AG09319 (cell line): ENCODE measurements around the gene EIF3K.
"Not testable (repeated sequence)": the region's sequence is repeated elsewhere in the genome, so short reads cannot be mapped to it uniquely, and the experiment has no call there.

Experiments
- DNase-seq: peaks from one replicate; pipeline ENCODE4 v3.0.0-alpha.2; 2010; ENCODE audit warnings: low read depth; ENCODE audit errors: extremely low read depth
- TF ChIP-seq, protein P1 (sequence below): IDR thresholded peaks from 2 replicates; pipeline ENCODE4 v1.5.1; 2011; ENCODE audit warnings: low read depth, mild to moderate bottlenecking, inconsistent platforms, low read length, moderate library complexity

Gene EIF3K

GRCh38 chr19:38619361-38620174 is 580 bp downstream of the EIF3K start:
- TF ChIP-seq, protein P1, sequence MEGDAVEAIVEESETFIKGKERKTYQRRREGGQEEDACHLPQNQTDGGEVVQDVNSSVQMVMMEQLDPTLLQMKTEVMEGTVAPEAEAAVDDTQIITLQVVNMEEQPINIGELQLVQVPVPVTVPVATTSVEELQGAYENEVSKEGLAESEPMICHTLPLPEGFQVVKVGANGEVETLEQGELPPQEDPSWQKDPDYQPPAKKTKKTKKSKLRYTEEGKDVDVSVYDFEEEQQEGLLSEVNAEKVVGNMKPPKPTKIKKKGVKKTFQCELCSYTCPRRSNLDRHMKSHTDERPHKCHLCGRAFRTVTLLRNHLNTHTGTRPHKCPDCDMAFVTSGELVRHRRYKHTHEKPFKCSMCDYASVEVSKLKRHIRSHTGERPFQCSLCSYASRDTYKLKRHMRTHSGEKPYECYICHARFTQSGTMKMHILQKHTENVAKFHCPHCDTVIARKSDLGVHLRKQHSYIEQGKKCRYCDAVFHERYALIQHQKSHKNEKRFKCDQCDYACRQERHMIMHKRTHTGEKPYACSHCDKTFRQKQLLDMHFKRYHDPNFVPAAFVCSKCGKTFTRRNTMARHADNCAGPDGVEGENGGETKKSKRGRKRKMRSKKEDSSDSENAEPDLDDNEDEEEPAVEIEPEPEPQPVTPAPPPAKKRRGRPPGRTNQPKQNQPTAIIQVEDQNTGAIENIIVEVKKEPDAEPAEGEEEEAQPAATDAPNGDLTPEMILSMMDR: no peak
- no peak for DNase-seq

DNA sequence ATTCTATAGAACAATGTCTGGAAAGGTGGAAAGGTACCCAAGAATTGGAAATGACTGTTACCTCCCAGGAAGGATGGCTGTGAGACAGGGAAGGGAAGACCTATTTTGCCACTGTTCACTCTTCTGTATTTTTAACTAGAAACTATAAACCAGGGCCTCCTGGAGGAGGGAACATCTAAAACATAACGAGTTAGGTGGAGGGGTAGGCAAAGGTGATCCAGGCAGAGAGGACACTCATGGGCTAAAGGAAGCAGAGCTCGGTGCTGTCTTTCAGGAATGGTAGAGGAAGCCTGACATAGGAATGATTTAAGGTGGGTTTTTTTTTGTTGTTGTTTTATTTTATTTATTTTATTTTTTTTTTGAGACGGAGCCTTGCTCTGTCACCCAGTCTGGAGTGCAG is 5.8 kb downstream of the EIF3K start:
- DNase-seq: no peak
- TF ChIP-seq, protein P1: no peak

GRCh38 chr19:38626401-38626800 is 7.4 kb downstream of the EIF3K start:
- TF ChIP-seq, protein P1: no peak
- DNase-seq: no peak

DNA sequence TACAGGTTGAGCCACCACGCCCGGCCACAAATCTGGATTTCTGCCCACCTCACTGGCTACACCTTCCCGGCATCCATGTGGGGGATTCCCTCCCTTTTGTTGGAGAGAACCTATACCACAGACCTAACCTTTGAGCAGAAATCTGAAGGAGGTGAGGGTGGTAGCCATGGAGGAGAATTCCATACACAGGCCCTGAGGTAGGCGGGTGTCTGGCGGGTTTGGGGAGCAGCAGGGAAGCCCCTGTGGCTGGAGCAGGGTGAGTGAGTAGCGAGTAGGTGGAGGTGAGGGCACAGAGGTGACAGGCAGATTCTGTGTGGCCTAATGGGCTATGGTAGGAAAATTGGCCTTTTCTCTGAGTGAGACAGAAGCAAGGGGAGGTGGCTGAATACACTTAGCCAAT is 10.6 kb downstream of the EIF3K start:
- no peak for DNase-seq
- TF ChIP-seq, protein P1: no peak

DNA sequence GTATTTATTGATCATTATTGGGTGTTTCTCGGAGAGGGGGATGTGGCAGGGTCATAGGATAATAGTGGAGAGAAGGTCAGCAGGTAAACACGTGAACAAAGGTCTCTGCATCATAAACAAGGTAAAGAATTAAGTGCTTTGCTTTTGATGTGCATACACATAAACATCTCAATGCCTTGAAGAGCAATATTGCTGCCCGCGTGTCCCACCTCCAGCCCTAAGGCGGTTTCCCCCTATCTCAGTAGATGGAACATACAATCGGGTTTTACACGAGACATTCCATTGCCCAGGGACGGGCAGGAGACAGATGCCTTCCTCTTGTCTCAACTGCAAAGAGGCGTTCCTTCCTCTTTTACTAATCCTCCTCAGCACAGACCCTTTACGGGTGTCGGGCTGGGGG is 12.3 kb downstream of the EIF3K start:
- DNase-seq: not testable (repeated sequence)

DNA sequence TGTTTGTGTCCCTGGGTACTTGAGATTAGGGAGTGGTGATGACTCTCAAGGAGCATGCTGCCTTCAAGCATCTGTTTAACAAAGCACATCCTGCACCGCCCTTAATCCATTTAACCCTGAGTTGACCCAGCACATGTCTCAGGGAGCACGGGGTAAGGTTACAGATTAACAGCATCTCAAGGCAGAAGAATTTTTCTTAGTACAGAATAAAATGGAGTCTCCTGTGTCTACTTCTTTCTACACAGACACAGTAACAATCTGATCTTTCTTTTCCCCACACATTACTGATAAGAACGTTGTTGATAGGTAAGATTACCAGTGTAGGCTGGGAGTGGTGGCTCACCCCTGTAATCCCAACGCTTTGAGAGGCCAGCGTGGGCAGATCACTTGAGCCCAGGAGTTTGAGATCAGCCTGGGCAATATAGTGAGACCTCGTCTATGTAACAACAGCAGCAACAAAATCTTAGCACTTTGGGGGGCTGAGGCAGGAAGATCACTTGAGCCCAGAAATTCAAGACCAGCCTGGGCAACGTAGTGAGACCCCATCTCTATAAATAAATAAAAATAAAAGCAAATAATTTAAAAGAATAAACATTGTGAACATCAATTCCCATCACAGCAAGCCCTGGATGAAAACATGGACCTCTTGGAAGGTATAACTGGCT is 13.0 kb downstream of the EIF3K start:
- DNase-seq: not testable (repeated sequence)

DNA sequence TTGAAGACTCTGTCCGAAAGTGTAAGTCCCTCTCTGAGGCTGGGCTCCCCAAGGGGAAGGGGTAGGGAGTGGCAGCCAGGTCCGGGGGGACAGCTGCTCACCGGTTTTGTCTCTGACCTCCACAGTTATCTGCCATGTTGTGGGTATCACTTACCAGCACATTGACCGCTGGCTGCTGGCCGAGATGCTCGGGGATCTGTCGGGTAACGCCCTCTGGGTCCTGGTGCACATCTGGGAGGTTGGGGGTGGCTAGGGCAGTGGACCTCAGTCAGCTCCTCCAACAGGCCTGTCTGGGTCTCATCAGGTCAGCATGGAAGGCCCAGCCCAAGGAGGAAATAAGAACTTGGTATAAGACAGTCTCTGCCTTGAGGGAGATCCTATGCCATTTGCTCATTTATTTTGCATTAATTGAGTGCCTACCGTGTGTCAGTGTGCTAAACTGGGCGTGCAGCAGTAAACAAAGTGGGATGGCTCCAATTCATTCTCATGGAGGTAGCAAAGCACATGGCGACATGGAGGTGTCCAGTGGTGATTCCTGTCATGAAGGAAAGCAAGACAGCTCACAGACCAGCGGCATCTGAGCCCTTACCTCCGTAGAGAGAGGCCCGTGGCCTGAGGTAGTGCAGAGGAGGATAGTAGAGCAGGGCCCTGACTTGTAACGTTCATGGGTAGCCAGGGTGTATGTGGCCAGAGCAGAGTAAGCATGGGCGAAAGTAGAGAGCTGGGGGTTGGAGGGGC is 13.7 kb downstream of the EIF3K start:
- TF ChIP-seq, protein P1: no peak
- DNase-seq: no peak
